ENCODE results near the gene PREX1.
"Not testable (repeated sequence)": the region's sequence is repeated elsewhere in the genome, so short reads cannot be mapped to it uniquely, and the experiment has no call there.

PREX1 gene

GRCh38 chr20:48614593-48615274, 213.1 kb downstream of the PREX1 start:
- peak; percentile 17 for DNase-seq

- DNase-seq, result no peak
These were observed 213.9 kb downstream of the PREX1 start for GRCh38 chr20:48613926-48614325.

- DNase-seq, result no peak
These were observed 215.5 kb downstream of the PREX1 start for GRCh38 chr20:48612335-48612734.

- no peak for DNase-seq
These were observed 216.8 kb downstream of the PREX1 start for GRCh38 chr20:48610996-48611395.

- DNase-seq, result no peak
These were observed 218.3 kb downstream of the PREX1 start for GRCh38 chr20:48609491-48609978.

GRCh38 chr20:48608756-48609155, 219.0 kb downstream of the PREX1 start:
- no peak for DNase-seq

GRCh38 chr20:48607544-48607865, 220.3 kb downstream of the PREX1 start:
- DNase-seq, result no peak

GRCh38 chr20:48606841-48607543, 220.8 kb downstream of the PREX1 start:
- DNase-seq, result no peak

- no peak for DNase-seq
These were observed 221.5 kb downstream of the PREX1 start for GRCh38 chr20:48606172-48606840.

- DNase-seq, result no peak
These were observed 222.2 kb downstream of the PREX1 start for GRCh38 chr20:48605364-48606171.

GRCh38 chr20:48604936-48605335, 222.9 kb downstream of the PREX1 start:
- no peak for DNase-seq

- no peak for DNase-seq
These were observed 223.4 kb downstream of the PREX1 start for GRCh38 chr20:48604426-48604825.

GRCh38 chr20:48603819-48604405, 223.9 kb downstream of the PREX1 start:
- DNase-seq, result no peak

GRCh38 chr20:48603116-48603818, 224.5 kb downstream of the PREX1 start:
- no peak for DNase-seq

- no peak for DNase-seq
These were observed 226.0 kb downstream of the PREX1 start for GRCh38 chr20:48601798-48602197.

GRCh38 chr20:48600470-48600945, 227.3 kb downstream of the PREX1 start:
- DNase-seq, result no peak

- no peak for DNase-seq
These were observed 227.9 kb downstream of the PREX1 start for GRCh38 chr20:48599748-48600469.

- no peak for DNase-seq
These were observed 228.6 kb downstream of the PREX1 start for GRCh38 chr20:48599106-48599747.

GRCh38 chr20:48598303-48598941, 229.4 kb downstream of the PREX1 start:
- not testable (repeated sequence) for DNase-seq
